GM21528 (cell line): ENCODE measurements around the gene CCDC74A.
"Not testable (repeated sequence)": the region's sequence is repeated elsewhere in the genome, so short reads cannot be mapped to it uniquely, and the experiment has no call there.

ENCODE experiments used
- ATAC-seq: cut with Tn5 transposase; IDR thresholded peaks from one replicate; pipeline ENCODE4 v1.9.1; 2021; ENCODE audit warnings: mild to moderate bottlenecking, moderate library complexity; ENCODE audit not compliant: unreplicated experiment, low FRiP score

Gene CCDC74A

DNA sequence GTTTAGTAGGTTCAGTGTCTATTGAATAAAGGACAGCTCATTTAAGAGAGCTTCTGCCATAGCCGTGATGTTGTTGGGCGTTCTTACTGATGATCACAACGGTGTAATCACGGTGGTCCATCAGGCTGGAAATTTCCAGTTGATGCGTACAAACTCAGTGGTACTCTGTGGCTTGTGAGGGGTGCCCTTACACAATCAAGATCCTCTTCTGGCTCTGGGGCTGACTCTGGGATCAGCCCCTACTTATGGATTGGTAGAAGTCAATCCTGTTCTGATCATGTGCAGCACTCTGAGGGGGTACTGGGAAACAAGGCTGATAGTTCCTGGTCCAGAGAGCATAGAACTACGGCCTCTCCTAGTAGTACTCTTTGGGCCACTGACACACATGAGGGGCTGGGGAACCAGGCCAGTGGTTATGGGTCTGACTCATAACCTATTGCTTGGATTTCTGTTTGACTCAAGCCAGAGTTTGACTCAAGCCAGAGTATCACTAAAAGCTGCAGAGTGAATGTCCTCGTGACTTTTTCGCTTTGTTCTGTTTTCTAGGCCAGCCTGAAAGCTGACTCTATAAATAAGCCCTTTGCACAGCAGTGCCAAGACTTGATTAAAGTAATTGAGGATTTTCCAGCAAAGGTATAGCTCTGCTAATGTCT lies 29.2 kb upstream of the CCDC74A start:
- peak; percentile 63 for ATAC-seq

- not testable (repeated sequence) for ATAC-seq
Observed at GRCh38 chr2:131503587-131503986, 24.1 kb upstream of the CCDC74A start.

GRCh38 chr2:131504082-131504750 lies 23.5 kb upstream of the CCDC74A start:
- not testable (repeated sequence) for ATAC-seq

DNA sequence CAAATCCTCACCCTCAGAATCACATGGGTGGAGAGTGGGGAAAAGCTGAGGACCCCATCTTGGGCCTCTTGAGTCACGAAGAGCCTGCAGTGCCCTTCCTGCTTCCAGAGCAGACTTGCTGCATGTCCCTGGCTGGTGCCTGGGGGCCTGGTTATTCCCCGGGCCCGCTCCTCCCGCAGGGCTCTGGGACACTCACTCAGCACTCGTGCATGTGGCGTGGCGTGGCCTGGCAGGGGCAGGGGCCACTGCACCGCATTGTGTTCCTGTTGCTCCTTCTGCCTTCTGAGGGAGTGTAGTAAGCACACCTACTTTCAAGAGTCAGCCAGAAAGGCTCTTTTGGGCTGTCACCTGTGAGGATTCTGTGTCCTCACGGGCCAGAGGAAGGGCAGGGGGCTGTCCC lies 18.1 kb upstream of the CCDC74A start:
- ATAC-seq, result no peak

DNA sequence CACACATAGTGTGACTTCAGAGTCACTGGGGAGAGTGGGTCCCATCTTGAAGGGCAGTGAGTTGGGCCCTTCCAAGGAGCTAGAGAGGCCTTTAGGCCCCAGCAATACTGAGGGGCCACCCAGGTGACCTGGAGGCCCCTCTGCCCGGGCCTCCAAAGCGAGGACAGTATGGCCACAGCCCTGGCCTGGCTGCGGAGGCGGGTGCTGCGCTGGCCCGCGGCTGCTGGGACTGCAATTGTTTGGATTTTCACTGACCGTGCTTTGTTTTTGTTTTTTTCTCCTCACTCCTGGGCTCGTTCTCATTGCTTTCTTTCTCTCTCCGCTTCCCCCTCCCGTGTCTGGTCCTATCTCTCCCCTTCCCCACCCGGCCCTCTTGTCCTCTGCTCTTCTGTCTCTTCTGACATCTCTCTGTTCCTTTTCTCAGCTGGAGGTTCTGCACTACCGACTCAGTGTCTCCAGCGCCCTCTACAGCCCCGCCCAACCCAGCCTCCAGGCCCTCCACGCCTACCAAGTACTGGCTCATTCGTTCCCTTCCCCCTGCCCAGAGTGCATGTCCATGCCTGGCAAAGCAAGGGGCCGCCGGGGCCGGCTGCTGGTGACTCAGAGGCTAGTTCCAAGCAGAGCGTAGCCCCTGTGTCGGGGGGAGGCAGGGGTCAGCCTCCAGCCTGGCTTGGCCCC lies 16.3 kb upstream of the CCDC74A start:
- ATAC-seq, result not testable (repeated sequence)

DNA sequence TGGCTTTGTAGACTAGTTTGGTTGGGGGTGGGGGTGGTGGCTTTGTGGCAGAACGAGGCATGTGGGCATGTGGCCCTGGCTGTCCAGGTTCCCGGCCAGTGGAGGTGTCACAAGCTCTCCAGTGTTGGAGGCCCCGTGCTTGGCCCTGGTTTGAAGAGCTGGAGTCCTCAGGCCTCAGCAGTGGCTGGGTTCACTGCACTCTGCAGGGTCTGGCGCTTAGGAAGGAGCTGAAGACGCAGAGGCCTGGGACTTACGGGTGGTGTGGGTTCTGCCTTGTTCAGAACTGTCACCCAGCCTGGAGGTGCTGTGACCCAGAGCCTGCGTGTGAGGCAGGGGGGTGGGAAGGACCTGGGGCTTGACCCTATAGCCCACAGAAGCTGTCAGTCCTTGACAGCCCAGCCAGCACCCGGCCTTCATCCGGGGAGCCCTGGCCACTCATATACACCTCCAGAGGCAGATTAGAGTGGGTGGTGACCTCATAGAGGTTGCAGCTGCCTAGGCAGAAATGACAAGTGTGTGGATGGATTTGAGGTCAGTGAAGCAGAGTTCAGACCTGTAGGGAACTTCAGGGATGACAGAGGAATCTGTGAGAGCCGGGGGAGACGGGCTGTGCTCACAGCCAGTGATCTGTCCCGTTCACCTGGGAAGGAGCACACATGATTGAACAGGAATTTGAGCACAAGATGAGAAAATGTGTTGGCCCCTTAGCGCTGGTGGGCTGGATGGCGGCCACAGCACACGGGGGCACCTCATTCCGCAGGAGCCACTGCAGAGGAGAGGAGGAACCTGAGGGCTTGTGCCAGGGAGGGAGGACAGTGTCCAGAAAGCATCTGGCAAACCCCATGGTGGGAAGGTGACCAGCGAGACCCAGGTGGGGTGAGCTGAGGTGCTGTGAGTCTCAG lies 15.5 kb upstream of the CCDC74A start:
- ATAC-seq, result not testable (repeated sequence)

- ATAC-seq, result peak; percentile 51
Observed at GRCh38 chr2:131514408-131515166, 13.1 kb upstream of the CCDC74A start.

GRCh38 chr2:131515235-131515634 lies 12.5 kb upstream of the CCDC74A start:
- ATAC-seq, result not testable (repeated sequence)

- ATAC-seq, result no peak
Observed at GRCh38 chr2:131516011-131516410, 11.7 kb upstream of the CCDC74A start.

DNA sequence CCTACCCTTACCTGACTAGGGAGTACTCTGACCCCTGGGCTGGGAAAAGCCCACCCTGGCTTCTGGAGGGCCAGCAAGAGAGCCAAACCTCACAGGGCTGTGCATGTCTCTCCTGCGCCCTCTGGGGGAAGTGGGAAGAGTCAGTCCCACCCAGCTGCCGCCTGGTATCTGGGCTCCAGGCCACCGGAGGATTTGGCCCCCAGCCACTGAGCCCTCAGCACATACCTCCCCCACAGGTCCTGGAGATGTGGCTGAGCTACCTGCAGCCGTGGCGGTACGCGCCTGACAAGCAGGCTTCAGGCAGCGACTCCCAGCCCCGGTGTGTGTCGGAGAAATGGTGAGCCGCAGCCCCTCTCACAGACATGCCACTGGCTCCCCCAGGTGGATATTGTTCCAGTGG lies 11.1 kb upstream of the CCDC74A start:
- ATAC-seq, result not testable (repeated sequence)

GRCh38 chr2:131517106-131517831 lies 10.4 kb upstream of the CCDC74A start:
- ATAC-seq, result no peak

DNA sequence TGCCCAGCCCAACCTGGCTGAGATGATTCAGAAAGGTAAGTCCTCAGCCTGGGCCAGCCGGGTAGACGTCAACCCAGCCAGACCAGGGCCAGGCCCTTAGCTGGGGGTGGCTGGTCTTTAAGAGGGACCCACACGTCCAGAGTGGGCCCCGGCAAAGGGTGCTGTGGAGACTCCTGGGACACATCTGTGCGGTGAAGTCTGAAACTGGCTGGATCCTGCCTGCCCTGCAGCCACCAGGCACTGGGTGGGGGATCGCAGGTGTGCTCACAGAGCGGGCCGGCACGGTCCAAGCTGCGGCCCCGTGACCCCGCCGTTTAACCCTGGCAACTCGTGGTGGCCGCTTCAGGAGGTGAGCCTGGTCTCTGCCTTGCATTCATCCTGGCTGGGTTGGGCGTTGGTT lies 9.8 kb upstream of the CCDC74A start:
- not testable (repeated sequence) for ATAC-seq

- ATAC-seq, result not testable (repeated sequence)
Observed at GRCh38 chr2:131518531-131518930, 9.2 kb upstream of the CCDC74A start.

DNA sequence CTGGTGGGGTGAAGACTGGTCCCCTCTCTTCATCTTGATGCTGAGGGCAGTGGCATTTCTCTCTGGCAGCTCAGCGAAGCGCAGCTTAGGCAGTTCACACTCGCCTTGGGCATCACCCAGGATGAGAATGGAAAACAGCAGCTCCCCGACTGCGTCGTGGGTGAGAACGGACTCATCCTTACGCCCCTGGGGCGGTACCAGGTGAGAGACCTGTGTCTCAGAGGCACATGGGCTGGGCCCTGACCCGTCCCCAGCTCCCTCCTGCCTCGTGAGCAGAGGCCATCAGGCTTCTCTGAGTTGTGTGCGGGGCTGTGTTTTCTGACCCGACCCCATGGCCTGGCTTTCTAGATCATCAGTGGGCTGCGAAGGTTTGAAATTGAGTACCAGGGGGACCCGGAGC lies 8.2 kb upstream of the CCDC74A start:
- ATAC-seq, result no peak

- not testable (repeated sequence) for ATAC-seq
Observed at GRCh38 chr2:131519871-131520470, 7.7 kb upstream of the CCDC74A start.

DNA sequence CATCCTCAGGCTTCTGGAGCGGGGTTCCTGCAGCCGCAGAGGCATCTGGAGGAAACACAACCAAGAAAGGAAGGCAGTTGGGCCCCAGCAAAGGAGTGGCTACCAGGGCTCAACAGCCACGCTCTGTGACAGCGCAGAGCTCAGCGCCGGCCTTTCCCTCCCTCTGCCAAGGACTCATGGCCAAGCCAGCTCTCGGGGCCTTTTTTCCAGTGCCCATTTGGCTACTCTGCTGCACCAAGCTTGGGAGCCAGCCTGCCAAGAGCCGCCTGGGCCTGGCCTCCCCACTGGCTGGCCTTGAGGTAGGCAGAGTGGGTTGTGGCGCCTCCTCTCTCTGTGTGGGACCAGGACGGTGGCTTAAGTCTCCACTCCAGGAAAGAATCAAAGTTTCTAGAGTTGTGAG lies 7.2 kb upstream of the CCDC74A start:
- no peak for ATAC-seq

DNA sequence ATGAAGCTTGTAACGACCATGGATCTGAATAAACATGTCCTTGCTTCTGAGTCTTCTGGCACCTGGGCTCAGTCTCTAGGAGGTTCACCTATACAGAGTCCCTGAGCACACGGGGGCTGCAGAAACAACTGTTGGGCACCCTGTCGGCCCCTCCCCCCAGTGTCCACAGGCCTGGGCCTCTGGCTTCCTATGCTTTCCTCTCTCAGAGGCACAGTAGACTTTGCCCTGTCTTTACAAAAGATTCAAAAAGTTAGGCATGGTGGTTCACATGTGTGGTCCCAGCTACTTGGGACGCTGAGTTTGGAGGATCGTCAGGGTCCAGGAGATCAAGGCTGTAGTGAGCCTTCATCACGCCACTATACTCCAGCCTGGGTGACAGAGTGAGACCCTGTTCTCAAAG lies 6.2 kb upstream of the CCDC74A start:
- ATAC-seq, result not testable (repeated sequence)

DNA sequence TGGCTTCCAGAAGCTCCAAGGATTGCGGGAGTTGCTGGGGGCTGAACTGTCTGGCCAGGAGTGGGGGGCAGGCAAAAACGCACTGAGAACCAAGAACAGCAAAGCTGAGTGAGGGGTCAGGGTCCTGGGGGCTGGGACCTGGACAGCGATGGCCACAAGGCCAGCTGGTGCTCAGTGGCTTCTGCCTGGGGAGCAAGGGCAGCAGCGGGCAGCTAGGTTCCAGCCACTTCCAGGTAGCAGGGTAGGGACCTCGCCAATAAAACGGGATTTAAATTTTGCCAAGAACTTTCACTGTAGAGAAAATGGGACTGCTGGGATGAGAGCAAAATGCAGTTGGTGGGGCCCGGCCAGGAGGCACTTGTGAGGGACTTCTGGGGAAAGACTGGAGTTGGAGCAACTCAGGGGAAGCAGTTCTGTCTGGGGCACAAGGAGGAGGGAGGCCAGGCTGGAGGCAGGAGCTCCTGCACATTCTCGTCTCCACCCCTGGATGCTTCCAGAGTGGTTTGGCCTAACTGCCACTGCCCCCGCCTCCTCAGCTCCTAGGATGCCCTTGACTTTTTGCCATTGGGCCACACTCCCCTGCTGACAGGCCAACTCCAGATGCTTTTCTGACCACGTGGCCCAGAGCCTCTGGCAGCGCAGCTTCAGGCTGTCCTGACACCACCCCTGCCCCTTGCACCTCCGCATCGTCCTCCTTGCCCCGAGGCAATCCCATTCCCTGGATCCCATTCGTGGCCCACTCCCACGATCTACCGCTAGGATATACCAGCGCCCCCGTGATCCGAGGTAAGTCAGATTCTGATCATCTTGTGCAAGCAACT lies 5.5 kb upstream of the CCDC74A start:
- no peak for ATAC-seq
